SH-SY5Y (cell line): Measurements from ENCODE around the gene NBEAL2.

Source experiments
- GATA2 ChIP-seq: IDR thresholded peaks from 2 replicates; pipeline ENCODE4 v1.6.1; 2011; ENCODE audit warnings: mild to moderate bottlenecking, low read depth, low read length
- GATA3 ChIP-seq: IDR thresholded peaks from 2 replicates; pipeline ENCODE4 v1.6.1; 2011; ENCODE audit warnings: low read depth, mild to moderate bottlenecking, low read length, moderate library complexity

DNA sequence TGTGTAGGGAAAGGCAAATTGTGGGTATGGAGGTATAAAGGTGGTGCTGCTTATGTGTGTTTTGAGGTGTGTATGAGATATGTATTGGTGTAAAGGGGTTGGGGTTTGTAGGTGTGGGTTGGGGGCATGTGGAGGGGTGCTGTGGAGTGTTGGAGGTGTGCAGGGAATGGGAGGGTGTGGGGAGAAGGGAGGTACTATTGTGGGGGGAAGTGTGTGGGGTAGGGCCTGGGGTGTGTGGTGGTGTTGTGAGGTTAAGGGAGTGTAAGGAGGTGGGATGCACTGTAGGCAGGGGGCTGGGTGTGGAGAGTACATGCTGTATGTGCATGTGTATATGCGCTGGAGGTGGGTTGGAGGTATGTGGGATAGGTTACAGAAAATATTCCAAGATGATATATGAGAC is 18.6 kb upstream of the NBEAL2 start:
- TF ChIP-seq GATA2 (no peak), GATA3 (no peak)
